NCI-H345 treated with DMSO at 0.1 percent for 48 hours (cell line): Measurements from ENCODE around the gene B9D1.
"Not testable (repeated sequence)": the region's sequence is repeated elsewhere in the genome, so short reads cannot be mapped to it uniquely, and the experiment has no call there.

Experiments
- DNase-seq: peaks from one replicate; lab custom pipeline; 2025; ENCODE audit not compliant: unreplicated experiment; lab: John Stamatoyannopoulos, UW

The B9D1 gene

GRCh38 chr17:19360772-19361171, 1.8 kb downstream of the B9D1 start:
- DNase-seq, result no peak

- no peak for DNase-seq
These were observed 2.7 kb downstream of the B9D1 start for GRCh38 chr17:19359856-19360255.

GRCh38 chr17:19359151-19359550, 3.4 kb downstream of the B9D1 start:
- DNase-seq, result no peak

GRCh38 chr17:19357761-19358160, 4.8 kb downstream of the B9D1 start:
- DNase-seq, result no peak

- DNase-seq, result no peak
These were observed 5.2 kb downstream of the B9D1 start for GRCh38 chr17:19357351-19357750.

- DNase-seq, result no peak
These were observed 7.8 kb downstream of the B9D1 start for GRCh38 chr17:19354748-19355147.

GRCh38 chr17:19353401-19353800, 9.1 kb downstream of the B9D1 start:
- not testable (repeated sequence) for DNase-seq

GRCh38 chr17:19348806-19349205, 13.7 kb downstream of the B9D1 start:
- DNase-seq, result no peak

GRCh38 chr17:19348081-19348650, 14.4 kb downstream of the B9D1 start:
- DNase-seq, result no peak

- no peak for DNase-seq
These were observed 15.0 kb downstream of the B9D1 start for GRCh38 chr17:19347323-19348080.

- no peak for DNase-seq
These were observed 15.9 kb downstream of the B9D1 start for GRCh38 chr17:19346351-19347255.

- DNase-seq, result no peak
These were observed 16.8 kb downstream of the B9D1 start for GRCh38 chr17:19345486-19346350.

- DNase-seq, result no peak
These were observed 17.5 kb downstream of the B9D1 start for GRCh38 chr17:19345067-19345460.

GRCh38 chr17:19344311-19345066, 18.0 kb downstream of the B9D1 start:
- DNase-seq, result no peak

GRCh38 chr17:19343671-19344151, 18.8 kb downstream of the B9D1 start:
- DNase-seq, result no peak

GRCh38 chr17:19343256-19343630, 19.3 kb downstream of the B9D1 start:
- no peak for DNase-seq

GRCh38 chr17:19342611-19343255, 19.8 kb downstream of the B9D1 start:
- no peak for DNase-seq

- DNase-seq, result no peak
These were observed 20.6 kb downstream of the B9D1 start for GRCh38 chr17:19341641-19342610.
